ENCODE measurements around the gene RBM20.

- TF ChIP-seq EP300 (IDR thresholded peaks at IDR 0.05): no peak
- TF ChIP-seq CTCF (IDR thresholded peaks at IDR 0.05): no peak
- no peak for TF ChIP-seq POLR2A (IDR thresholded peaks at IDR 0.05)
Observed at GRCh38 chr10:110865186-110865808, 221.2 kb downstream of the RBM20 start.

All from stomach (tissue), 4 donors.